IMR-90 (cell line): ENCODE measurements around the gene EGFR. TPM values are rescaled to one million over a fixed set of nuclear protein-coding genes. Genes with fewer than 3 reads are reported as not detected.

Experiments
- ATAC-seq: fragments of 200-7000 bp; cut with Tn5 transposase; 2 replicates; pipeline ENCODE4 v1.9.1; 2020; ENCODE audit warnings: low read depth, mild to moderate bottlenecking, moderate library complexity
- BruUV-seq: library from RNA; stranded (reverse); fragments of 400-500 nt; replicated peaks from 2 replicates; lab custom pipeline; 2021; lab: Mats Ljungman, UMichigan
- CTCF ChIA-PET: fragments of 300-600 bp; formaldehyde crosslinking; extraction: SDS; loops from one replicate; lab custom pipeline; 2021; ENCODE audit warnings: antibody characterized with exemption; lab: Yijun Ruan, JAX
- POLR2A ChIA-PET: fragments of 300-600 bp; sonication (Branson Sonifier 250); formaldehyde crosslinking; loops from one replicate; lab custom pipeline; 2022; ENCODE audit warnings: antibody characterized with exemption; ENCODE audit not compliant: unreplicated experiment; lab: Charles Lee
- DNase-seq: peaks from one replicate; pipeline ENCODE4 v3.0.0; 2013
- H2AFZ ChIP-seq: replicated peaks from 2 replicates; pipeline ENCODE3; 2013; ENCODE audit warnings: low read length, mild to moderate bottlenecking; ENCODE audit not compliant: poor library complexity
- H2AK5ac ChIP-seq: 2 replicates; pipeline ENCODE4 v1.6.1; 2013; ENCODE audit warnings: low read depth, low read length, inconsistent platforms
- H2AK9ac ChIP-seq: replicated peaks from 2 replicates; pipeline ENCODE3; 2013; ENCODE audit warnings: mild to moderate bottlenecking, low read depth, low read length, moderate library complexity; ENCODE audit not compliant: poor library complexity
- H2BK120ac ChIP-seq: 2 replicates; pipeline ENCODE4 v1.6.1; 2013; ENCODE audit warnings: low read depth, low read length, inconsistent platforms
- H2BK15ac ChIP-seq: 3 replicates; pipeline ENCODE4 v1.6.1; 2013; ENCODE audit warnings: low read depth, low read length, inconsistent platforms
- H2BK20ac ChIP-seq: 2 replicates; pipeline ENCODE4 v1.6.1; 2013; ENCODE audit warnings: low read depth, mild to moderate bottlenecking, inconsistent platforms, low read length, moderate library complexity
- H2BK5ac ChIP-seq: 2 replicates; pipeline ENCODE4 v1.6.1; 2013; ENCODE audit warnings: mild to moderate bottlenecking, low read depth, low read length, inconsistent platforms; ENCODE audit not compliant: poor library complexity, severe bottlenecking
- H3K14ac ChIP-seq: replicated peaks from 2 replicates; pipeline ENCODE4 v1.6.1; 2013; ENCODE audit warnings: low read depth, low read length, inconsistent platforms
- H3K18ac ChIP-seq: 2 replicates; pipeline ENCODE4 v1.6.1; 2013; ENCODE audit warnings: low read depth, low read length, control low read depth
- H3K23ac ChIP-seq: 2 replicates; pipeline ENCODE4 v1.6.1; 2013; ENCODE audit warnings: low read depth, low read length, inconsistent platforms
- H3K27ac ChIP-seq: 2 replicates; pipeline ENCODE4 v1.5.1; 2013; ENCODE audit warnings: mild to moderate bottlenecking, control low read depth, low read length; ENCODE audit not compliant: insufficient read depth
- H3K27me3 ChIP-seq: 2 replicates; pipeline ENCODE4 v1.6.1; 2013; ENCODE audit warnings: low read length; ENCODE audit not compliant: control insufficient read depth, insufficient read depth
- H3K36me3 ChIP-seq: 2 replicates; pipeline ENCODE4 v1.6.1; 2013; ENCODE audit warnings: low read length, mixed read lengths; ENCODE audit not compliant: control insufficient read depth, insufficient read depth
- H3K4ac ChIP-seq: 2 replicates; pipeline ENCODE4 v1.6.1; 2013; ENCODE audit warnings: low read depth, low read length, inconsistent platforms
- H3K4me1 ChIP-seq: 2 replicates; pipeline ENCODE4 v1.6.1; 2013; ENCODE audit warnings: low read length, mixed read lengths; ENCODE audit not compliant: control insufficient read depth, insufficient read depth
- H3K4me2 ChIP-seq: 2 replicates; pipeline ENCODE4 v1.6.1; 2013; ENCODE audit warnings: low read depth, mild to moderate bottlenecking, control low read depth, low read length, moderate library complexity
- H3K4me3 ChIP-seq: 2 replicates; pipeline ENCODE4 v1.5.1; 2013; ENCODE audit warnings: low read depth, mild to moderate bottlenecking, control low read depth, low read length, moderate library complexity; ENCODE audit not compliant: insufficient read depth
- H3K56ac ChIP-seq: 2 replicates; pipeline ENCODE4 v1.6.1; 2013; ENCODE audit warnings: low read length, inconsistent platforms; ENCODE audit not compliant: insufficient read depth; ENCODE audit errors: extremely low read depth
- H3K79me1 ChIP-seq, 2 experiments: 2 replicates each; pipeline ENCODE4 v1.6.1; 2013; ENCODE audit warnings: low read length in 2 of 2, inconsistent platforms in 1 of 2, low read depth in 1 of 2
- H3K9ac ChIP-seq: 2 replicates; pipeline ENCODE4 v1.6.1; 2013; ENCODE audit warnings: low read depth, low read length, control low read depth
- H3K9me1 ChIP-seq: 2 replicates; pipeline ENCODE4 v1.6.1; 2013; ENCODE audit warnings: low read length, inconsistent platforms; ENCODE audit not compliant: insufficient read depth
- H3K9me3 ChIP-seq: 2 replicates; pipeline ENCODE4 v1.6.1; 2013; ENCODE audit warnings: low read length; ENCODE audit not compliant: control insufficient read depth, insufficient read depth
- H4K20me1 ChIP-seq: 2 replicates; pipeline ENCODE4 v1.6.1; 2013; ENCODE audit warnings: low read length, inconsistent platforms; ENCODE audit not compliant: insufficient read depth
- H4K5ac ChIP-seq: 2 replicates; pipeline ENCODE4 v1.6.1; 2013; ENCODE audit warnings: mild to moderate bottlenecking, low read depth, low read length, control low read depth
- H4K8ac ChIP-seq, 2 experiments: 2 replicates each; pipeline ENCODE4 v1.6.1; 2013; ENCODE audit warnings: low read depth in 2 of 2, low read length in 2 of 2, control low read depth in 1 of 2, inconsistent platforms in 1 of 2
- H4K91ac ChIP-seq: 2 replicates; pipeline ENCODE4 v1.6.1; 2013; ENCODE audit warnings: low read depth, low read length, inconsistent platforms; ENCODE audit not compliant: insufficient read depth
- BHLHE40 ChIP-seq: fragments of 150-350 bp; IDR thresholded peaks from 2 replicates; pipeline ENCODE4 v1.6.1; 2016; ENCODE audit warnings: mild to moderate bottlenecking, low read depth, low read length
- CEBPB ChIP-seq: IDR thresholded peaks from 2 replicates; pipeline ENCODE4 v1.6.1; 2012; ENCODE audit warnings: low read depth, low read length, improper control_type of control experiment
- CHD1 ChIP-seq: IDR thresholded peaks from 2 replicates; pipeline ENCODE4 v1.6.1; 2012; ENCODE audit warnings: low read depth, low read length, improper control_type of control experiment
- CTCF ChIP-seq: conservative IDR thresholded peaks from 2 replicates; pipeline ENCODE4 v1.5.1; 2012; ENCODE audit warnings: mild to moderate bottlenecking, low read depth, low read length, improper control_type of control experiment
- FOS ChIP-seq: fragments of 150-350 bp; IDR thresholded peaks from 2 replicates; pipeline ENCODE4 v1.6.1; 2016; ENCODE audit warnings: low read depth, low read length
- MAFK ChIP-seq: IDR thresholded peaks from 2 replicates; pipeline ENCODE4 v1.6.1; 2012; ENCODE audit warnings: low read depth, low read length, improper control_type of control experiment
- MAZ ChIP-seq: IDR thresholded peaks from 2 replicates; pipeline ENCODE4 v1.6.1; 2012; ENCODE audit warnings: low read depth, mild to moderate bottlenecking, low read length, improper control_type of control experiment, moderate library complexity, borderline replicate concordance
- MXI1 ChIP-seq: IDR thresholded peaks from 2 replicates; pipeline ENCODE4 v1.6.1; 2012; ENCODE audit warnings: low read depth, mild to moderate bottlenecking, low read length, moderate library complexity, borderline replicate concordance
- NFE2L2 ChIP-seq: fragments of 150-350 bp; IDR thresholded peaks from 2 replicates; pipeline ENCODE4 v1.6.1; 2016; ENCODE audit warnings: low read depth, mild to moderate bottlenecking, low read length
- POLR2A ChIP-seq: IDR thresholded peaks from 2 replicates; pipeline ENCODE4 v1.6.1; 2012; ENCODE audit warnings: mild to moderate bottlenecking, low read depth, low read length
- RAD21 ChIP-seq: IDR thresholded peaks from 2 replicates; pipeline ENCODE4 v1.6.1; 2012; ENCODE audit warnings: low read length, improper control_type of control experiment
- RCOR1 ChIP-seq: IDR thresholded peaks from 2 replicates; pipeline ENCODE4 v1.6.1; 2012; ENCODE audit warnings: mild to moderate bottlenecking, low read length, improper control_type of control experiment; ENCODE audit not compliant: insufficient replicate concordance
- RFX5 ChIP-seq: IDR thresholded peaks from 2 replicates; pipeline ENCODE4 v1.8.0; 2012; ENCODE audit warnings: low read depth, mild to moderate bottlenecking, low read length, moderate library complexity
- SMC3 ChIP-seq: fragments of 150-350 bp; IDR thresholded peaks from 2 replicates; pipeline ENCODE4 v1.6.1; 2016; ENCODE audit warnings: low read depth, mild to moderate bottlenecking, antibody characterized with exemption, low read length, moderate library complexity
- WGBS, 2 experiments: methylation state at CpG; one replicate each; pipeline versions ENCODE4 v1.1.5 to v1.1.7; 2013; ENCODE audit warnings: missing lambda C conversion rate in 2 of 2; ENCODE audit not compliant: insufficient read length in 1 of 2; ENCODE audit errors: extremely low coverage in 2 of 2; 5-methylcytosine and 5-hydroxymethylcytosine counted together
- dilution Hi-C: fragments of 300-500 bp; cut with HindIII; formaldehyde crosslinking; loops from one replicate; pipeline ENCODE4 v1.14.3; 2018; ENCODE audit warnings: low sequenced_read_pairs; ENCODE audit not compliant: unreplicated experiment
- in situ Hi-C: fragments of 300-500 bp; cut with MboI; formaldehyde crosslinking; loops from 3 replicates; pipeline ENCODE4 v1.14.3; 2019; ENCODE audit warnings: low sequenced_read_pairs, inconsistent platforms, mixed read lengths
- intact Hi-C: fragments of 100-400 bp; cut with micrococcal nuclease; formaldehyde crosslinking; loops from 2 replicates; pipeline ENCODE4 v1.10.0; 2022
- polyA plus RNA-seq, 3 experiments: library from polyadenylated mRNA; depleted of rRNA; stranded (reverse); fragments of >200 nt; gene quantifications; 2 replicates each; pipeline ENCODE4 v1.2.3, GENCODE V29; 2012; ENCODE audit warnings: low replicate concordance in 1 of 3
- total RNA-seq: library from RNA; depleted of rRNA; stranded (reverse); fragments of >200 nt; gene quantifications from 2 replicates; pipeline ENCODE4 v1.2.3, GENCODE V29; 2012
- TF ChIP-seq, protein P1 (sequence below): fragments of 150-350 bp; IDR thresholded peaks from 2 replicates; pipeline ENCODE4 v1.6.1; 2017; ENCODE audit warnings: mild to moderate bottlenecking, antibody characterized with exemption, low read length, low read depth
- TF ChIP-seq, protein P2 (sequence below): fragments of 150-350 bp; IDR thresholded peaks from 2 replicates; pipeline ENCODE4 v1.6.1; 2016; ENCODE audit warnings: low read depth, mild to moderate bottlenecking, low read length, moderate library complexity, borderline replicate concordance

Gene EGFR
- total and polyA plus RNA-seq, 2 of the 4 experiments (the other 2 are of a cell fraction) = 36.9 to 60.4 TPM

DNA sequence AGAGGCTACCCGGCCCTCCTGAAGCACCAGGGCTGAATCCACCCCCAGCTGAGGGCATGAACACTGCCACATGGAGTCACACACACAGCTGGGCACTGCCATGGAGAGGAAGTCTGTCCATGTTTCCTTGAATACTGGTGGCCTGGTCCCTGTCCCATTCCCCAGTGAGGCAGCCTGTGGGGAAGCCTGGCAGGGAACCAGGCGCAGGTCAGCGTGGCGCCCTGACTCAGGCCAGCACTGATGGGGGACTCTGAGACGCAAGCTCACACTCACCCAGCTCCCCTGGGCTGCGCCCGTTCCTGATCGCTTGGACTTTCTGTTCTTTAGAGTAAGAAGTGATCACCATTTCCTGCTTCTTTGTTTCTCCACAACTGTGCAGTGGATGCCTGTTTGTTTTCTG is 128.3 kb downstream of the EGFR start:
- no peak overlapping the region for H3K27ac ChIP-seq
- in situ Hi-C loops = no loop called here
- H3K9ac ChIP-seq = no peak overlapping the region
- H3K14ac ChIP-seq = no peak overlapping the region
- H3K4ac ChIP-seq = no peak overlapping the region
- ChIA-PET CTCF (interaction anchor here (0.6 kb wide), 2 partner anchors 10 to 46 kb away, joined by 3 read pairs; no protein-coding TSS in a partner anchor), POLR2A (no interaction called here)
- no peak overlapping the region for H3K4me3 ChIP-seq
- intact Hi-C loops = no loop called here
- dilution Hi-C loops = no loop called here
- ATAC-seq (no peak), DNase-seq (no peak)
- peaks cover 12% of the 10 kb centered on the region for H3K9me1 ChIP-seq
- no peak overlapping the region for H4K5ac ChIP-seq
- H2AK5ac ChIP-seq = no peak overlapping the region
- H3K18ac ChIP-seq = no peak overlapping the region
- peaks cover 68% of the 10 kb centered on the region for H3K36me3 ChIP-seq
- no peak overlapping the region for H2AFZ ChIP-seq
- H2BK15ac ChIP-seq = no peak overlapping the region
- H2BK5ac ChIP-seq = no peak overlapping the region
- TF ChIP-seq POLR2A = no peak
- TF ChIP-seq RAD21 = no peak
- TF ChIP-seq, protein P1, sequence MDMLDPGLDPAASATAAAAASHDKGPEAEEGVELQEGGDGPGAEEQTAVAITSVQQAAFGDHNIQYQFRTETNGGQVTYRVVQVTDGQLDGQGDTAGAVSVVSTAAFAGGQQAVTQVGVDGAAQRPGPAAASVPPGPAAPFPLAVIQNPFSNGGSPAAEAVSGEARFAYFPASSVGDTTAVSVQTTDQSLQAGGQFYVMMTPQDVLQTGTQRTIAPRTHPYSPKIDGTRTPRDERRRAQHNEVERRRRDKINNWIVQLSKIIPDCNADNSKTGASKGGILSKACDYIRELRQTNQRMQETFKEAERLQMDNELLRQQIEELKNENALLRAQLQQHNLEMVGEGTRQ = no peak
- no peak for TF ChIP-seq BHLHE40
- TF ChIP-seq NFE2L2 = no peak
- no peak for TF ChIP-seq RCOR1
- no peak for TF ChIP-seq MAFK
- no peak for TF ChIP-seq MXI1
- no peak for TF ChIP-seq MAZ
- TF ChIP-seq FOS = no peak
- TF ChIP-seq, protein P2, sequence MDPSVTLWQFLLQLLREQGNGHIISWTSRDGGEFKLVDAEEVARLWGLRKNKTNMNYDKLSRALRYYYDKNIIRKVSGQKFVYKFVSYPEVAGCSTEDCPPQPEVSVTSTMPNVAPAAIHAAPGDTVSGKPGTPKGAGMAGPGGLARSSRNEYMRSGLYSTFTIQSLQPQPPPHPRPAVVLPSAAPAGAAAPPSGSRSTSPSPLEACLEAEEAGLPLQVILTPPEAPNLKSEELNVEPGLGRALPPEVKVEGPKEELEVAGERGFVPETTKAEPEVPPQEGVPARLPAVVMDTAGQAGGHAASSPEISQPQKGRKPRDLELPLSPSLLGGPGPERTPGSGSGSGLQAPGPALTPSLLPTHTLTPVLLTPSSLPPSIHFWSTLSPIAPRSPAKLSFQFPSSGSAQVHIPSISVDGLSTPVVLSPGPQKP = no peak
- TF ChIP-seq SMC3 = no peak
- no peak for TF ChIP-seq CHD1
- no peak for TF ChIP-seq CEBPB
- no peak for TF ChIP-seq RFX5
- TF ChIP-seq CTCF = no peak
- H3K79me1 ChIP-seq = peaks cover 52 to 75% of the 10 kb centered on the region in 2 experiments
- H2BK120ac ChIP-seq = no peak overlapping the region
- H3K4me1 ChIP-seq = peaks cover 10% of the 10 kb centered on the region
- no peak overlapping the region for H4K91ac ChIP-seq
- no peak overlapping the region for H3K23ac ChIP-seq
- no peaks in the 10 kb centered on the region for H3K27me3 ChIP-seq
- 100% methylated on average over 2 of the region's 8 CpGs; no CpG with 5 or more reads in 1 of the 2 experiments for WGBS, 2 experiments
- no peak overlapping the region for H3K56ac ChIP-seq
- H3K9me3 ChIP-seq = no peaks in the 10 kb centered on the region
- no TSS peak for BruUV-seq
- no peak overlapping the region for H4K8ac ChIP-seq
- H2AK9ac ChIP-seq = no peak overlapping the region
- no peaks in the 10 kb centered on the region for H4K20me1 ChIP-seq
- no peak overlapping the region for H2BK20ac ChIP-seq
- no peak overlapping the region for H3K4me2 ChIP-seq
